Nucleus accumbens (tissue), 56 donors: ENCODE data around the gene PRR14L.
"Not testable (repeated sequence)": the region's sequence is repeated elsewhere in the genome, so short reads cannot be mapped to it uniquely, and the experiment has no call there.

Source experiments
- DNase-seq, 56 donors: peaks; one replicate each; lab custom pipeline; 2025; lab: John Stamatoyannopoulos, UW

Gene PRR14L

DNA sequence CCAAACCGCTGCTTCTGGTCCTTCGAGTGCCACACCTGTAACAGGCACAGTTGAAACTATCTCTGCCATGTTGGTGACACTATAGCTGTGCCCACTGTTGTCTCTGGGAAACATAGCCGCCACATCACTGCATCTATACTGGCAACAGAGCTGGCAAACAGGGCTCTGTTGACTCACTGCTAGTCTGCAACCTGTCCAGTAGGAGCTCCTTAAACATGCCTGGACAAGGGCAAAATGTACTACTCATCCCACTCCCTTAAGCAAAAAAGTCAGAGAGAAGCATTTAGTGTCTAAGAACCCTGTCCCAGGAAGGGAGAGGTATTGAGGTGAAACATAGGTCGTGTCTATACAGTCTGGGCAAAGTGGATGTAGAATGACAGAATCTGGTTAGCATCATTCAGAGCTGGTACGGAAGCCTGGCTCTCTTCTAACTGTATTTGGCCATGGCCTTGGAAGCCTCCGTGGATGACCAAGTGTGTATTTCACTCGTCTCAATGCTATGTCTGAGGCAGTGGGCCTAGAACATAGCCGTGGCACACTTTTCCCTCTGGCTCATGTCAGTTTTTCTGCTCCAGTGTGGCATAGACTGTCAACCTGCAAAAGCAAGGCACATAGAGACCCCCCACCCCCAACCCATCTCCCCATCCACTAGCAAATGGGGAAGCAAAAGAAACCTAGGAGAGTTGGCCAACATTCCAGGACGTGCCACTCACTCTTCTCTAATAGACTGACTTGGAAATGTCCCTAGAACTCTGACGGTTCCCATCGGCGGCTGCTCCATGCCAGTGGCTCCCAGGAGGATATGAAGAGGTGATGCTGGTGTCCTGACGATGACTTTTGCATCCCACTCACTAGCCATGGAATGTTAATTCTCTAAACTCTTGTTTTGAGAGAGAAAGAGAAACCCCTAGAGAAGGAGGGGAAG is 66.5 kb downstream of the PRR14L start:
- DNase-seq: no peak

DNA sequence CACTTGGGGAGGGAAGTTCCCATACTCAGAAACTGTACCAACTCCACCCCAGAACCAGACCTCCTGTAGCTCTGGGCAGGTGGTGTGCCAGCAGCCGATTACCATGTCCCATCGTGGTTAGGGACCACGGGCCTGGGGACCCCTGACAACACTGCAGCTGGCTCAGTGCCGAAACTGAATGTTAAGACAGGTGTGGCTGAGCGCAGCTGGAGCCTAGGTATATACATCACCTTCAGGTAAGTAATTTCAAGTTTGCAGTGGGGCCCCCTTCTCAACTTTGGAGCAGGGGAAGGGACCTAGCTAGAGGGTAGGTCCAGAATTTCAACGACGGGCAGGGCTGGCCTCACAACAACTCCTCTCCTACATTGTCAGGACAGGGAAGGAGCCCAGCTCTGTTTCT is 67.2 kb downstream of the PRR14L start:
- no peak for DNase-seq

DNA sequence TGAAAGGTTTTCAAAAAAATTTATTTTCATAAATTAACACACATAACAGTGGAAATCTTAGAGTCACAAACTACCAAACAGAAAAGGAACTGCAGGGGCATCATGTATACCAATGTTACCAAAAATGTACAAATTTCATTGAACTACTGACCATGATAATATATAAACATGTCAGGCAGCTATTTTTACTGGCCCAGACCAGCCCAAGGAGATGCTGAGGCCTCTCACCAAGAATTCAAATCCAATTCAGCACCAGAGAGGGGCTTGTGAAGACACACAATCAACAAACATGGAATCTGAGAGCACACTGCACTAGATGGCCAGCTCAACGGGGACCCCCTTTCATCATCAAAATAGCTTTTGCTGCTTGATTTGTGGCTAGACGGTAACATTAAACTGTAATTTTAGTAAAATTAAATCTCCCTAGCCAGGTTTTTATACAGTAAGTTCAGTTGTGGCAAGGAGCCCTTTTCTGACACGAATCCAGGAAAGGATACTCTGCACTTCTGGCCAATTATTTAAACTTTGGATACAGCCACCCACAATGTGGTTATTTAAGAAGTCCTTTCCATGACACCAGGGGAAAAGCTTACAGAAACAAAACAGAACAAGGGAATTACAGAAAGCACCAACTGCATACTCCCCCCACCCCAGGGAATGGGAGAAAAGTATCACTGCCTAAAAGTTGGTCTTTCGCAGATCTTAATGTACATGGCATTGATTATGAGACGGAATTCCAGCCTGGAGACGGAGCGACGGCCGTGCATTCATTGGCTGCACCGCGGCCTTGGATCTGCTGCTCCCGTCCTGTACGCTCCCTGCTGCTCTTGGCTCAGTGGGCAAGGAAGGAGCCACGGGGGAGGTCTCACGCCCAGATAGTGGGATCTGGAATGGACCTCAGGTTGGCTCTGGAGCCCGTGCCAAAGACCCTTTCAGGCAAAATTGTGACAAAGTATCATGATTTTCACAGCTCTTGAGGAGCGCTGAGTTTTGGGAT is 68.3 kb downstream of the PRR14L start:
- DNase-seq: no peak

DNA sequence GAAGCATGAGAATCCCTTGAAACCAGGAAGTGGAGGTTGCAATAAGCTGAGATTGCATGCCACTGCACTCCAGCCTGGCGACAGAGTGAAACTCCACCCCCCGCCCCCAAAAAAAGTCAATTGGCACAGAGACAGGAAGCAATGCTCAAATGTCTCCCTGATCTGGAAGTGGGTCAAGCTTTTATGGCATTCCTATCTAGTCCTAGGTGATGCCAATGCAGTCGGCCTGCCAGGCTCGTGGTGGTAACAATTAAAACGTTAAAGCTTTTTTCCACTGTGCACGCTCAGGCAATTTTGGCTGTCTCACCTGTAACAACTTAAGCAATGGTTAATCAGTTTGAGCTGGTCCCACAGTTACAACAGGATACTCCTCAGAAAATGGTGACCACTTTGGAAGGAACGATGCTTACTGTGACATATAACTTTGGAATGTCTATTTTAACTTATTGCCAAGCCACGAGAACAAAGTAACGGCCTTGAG is 69.0 kb downstream of the PRR14L start:
- DNase-seq: no peak

DNA sequence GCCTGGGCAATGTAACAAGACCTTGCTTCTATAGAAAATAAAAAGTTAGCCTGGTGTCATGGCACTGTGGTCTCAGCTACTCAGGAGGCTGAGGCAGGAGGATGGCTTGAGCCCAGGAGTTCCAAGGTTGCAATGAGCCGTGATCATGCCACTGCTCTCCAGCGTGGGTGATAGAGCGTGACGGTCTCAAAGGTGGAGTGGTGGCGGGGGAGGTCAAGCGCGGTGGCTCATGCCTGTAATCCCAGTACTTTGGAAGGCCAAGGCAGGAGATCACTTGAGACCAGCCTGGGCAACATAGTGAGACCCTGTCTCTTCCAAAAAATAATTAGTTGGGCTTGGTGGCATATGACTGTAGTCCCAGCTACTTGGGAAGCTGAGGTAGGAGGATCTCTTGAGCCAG is 71.2 kb downstream of the PRR14L start:
- no peak for DNase-seq

DNA sequence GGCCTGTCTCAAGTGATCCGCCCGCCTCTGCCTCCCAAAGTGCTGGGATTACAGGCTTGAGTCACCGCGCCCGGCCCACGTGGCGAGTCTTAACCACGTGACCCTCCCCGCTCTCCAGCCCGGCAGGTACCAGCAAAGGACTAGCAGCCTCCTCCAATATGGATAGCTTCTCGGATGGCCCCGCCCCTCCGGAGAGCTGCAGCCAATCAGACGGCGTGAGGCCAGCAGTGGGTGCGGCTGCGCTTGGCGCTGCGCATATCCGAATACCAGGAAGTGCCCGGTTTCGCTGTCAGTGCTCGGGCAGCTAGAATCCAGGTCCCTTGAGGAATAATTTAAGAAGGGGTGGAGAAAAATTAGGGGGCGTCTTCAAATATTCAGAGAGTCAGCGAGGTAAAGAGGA is 73.2 kb downstream of the PRR14L start:
- peak; percentile 18 to 96 (median 84) for DNase-seq

DNA sequence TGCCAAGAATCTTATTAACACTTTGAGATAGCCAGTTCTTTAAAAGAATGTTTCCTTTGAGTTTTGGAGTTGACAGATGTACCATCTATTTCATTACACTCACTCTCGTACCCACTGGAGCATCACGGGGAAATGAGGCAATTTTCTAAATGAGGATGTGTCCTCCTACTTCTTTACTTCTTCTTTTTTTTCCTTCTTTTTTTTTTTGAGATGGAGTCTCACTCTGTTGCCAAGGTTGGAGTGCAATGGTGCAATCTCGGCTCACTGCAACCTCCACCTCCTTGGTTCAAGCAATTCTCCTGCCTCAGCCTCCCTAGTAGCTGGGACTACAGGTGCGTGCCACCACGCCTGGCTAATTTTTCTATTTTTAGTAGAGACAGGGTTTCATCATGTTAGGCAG is 75.7 kb downstream of the PRR14L start:
- not testable (repeated sequence) for DNase-seq

DNA sequence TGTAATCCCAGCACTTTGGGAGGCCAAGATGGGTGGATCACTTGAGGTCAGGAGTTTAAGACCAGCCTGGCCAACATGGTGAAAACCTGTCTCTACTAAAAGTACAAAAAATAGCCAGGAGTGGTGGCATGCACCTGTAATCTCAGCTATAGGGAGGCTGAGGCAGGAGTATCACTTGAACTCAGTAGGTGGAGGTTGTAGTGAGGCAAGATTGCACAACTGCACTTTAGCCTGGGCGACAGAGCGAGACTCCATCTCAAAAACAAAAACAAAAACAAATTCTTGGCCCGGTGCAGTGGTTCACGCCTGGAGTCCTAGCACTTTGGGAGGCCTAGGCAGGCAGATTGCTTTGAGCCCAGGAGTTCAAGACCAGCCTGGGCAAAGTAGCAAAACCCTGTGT is 81.1 kb downstream of the PRR14L start:
- DNase-seq: not testable (repeated sequence)

DNA sequence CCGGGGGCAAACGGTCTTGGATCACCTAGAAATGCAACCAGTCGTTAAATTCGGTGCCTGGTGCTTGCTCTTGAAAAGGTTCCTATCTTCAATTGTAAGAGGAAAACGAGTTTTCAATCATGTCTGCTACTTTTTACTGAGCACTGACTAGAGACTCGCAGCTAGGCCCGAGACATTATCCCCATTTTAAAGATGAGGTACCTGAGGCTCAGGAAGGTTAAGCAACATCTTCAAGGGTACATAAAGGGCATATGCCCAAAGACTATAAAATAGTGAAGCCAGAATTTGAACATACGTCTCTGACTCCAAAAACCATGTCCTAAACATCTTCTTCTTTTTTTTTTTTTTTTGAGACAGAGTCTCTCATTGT is 87.3 kb downstream of the PRR14L start:
- DNase-seq: no peak

DNA sequence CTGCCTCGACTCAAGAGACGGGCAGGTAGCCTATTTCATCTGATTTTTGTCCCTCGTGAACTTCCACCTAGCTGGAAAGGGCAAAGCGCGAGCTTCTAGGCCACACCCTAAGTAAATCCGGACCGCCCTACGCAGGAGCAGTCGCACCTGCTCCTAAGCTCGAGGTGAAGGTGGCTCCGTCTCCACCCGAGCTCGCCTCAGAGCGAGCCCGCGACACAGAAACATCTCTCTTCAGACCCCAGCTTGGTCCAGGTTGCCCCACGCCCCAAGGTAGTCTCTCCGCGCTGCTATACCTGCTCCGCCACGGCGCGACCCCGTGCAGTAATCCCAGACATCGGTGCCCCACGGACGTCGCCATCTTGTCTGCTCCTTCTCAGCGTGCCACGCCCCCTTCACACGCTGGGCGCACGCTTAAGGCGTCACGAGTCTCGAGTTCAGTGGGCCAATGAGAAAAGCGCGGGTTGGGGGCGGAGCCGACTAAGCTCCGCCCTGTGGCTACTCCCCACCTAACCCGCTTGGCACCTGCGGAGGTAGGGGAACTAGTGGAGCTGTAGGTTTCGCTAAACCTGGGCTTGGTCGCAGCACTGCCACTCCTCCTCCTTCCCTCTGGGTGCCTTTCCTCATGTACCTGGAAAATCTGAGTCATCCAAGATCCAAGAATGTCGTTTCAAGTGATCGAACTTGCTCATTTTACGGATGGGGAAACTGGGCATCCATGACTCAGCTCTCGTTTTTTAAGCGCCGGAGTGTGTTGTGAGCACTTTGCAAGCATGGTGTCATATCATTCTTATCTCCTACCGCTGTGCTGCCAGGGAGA is 87.9 kb downstream of the PRR14L start, which contains the start of gene PISD:
Gene PISD, minus strand, starts transcription at position 365 of the 817 bp plus-strand sequence. Its CDS starts 7 bp downstream, at position 358.
- peak in 55 of 56 donors; percentile 36 to 96 (median 87) for DNase-seq

DNA sequence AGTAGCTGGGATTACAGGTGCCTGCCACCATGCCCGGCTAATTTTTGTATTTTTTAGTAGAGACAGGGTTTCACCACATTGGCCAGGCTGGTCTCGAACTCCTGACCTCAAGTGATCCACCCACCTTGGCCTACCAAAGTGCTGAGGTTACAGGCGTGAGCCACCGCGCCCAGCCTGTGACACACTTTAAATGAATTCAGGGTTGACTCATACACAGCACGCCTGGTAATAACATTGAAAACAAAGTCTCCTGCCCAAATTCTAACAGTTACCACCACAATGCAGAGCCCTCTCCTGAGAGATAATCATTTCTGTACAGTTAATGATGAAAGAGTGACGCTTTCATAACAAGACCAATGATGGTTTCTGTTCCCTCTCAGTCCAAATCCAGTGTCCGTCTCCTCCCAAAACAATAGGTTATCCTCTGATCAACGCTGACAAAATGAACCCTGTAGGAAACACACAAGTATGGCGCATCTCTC is 89.0 kb downstream of the PRR14L start:
- peak in 5 of 56 donors; percentile 4 to 16 (median 15) for DNase-seq

DNA sequence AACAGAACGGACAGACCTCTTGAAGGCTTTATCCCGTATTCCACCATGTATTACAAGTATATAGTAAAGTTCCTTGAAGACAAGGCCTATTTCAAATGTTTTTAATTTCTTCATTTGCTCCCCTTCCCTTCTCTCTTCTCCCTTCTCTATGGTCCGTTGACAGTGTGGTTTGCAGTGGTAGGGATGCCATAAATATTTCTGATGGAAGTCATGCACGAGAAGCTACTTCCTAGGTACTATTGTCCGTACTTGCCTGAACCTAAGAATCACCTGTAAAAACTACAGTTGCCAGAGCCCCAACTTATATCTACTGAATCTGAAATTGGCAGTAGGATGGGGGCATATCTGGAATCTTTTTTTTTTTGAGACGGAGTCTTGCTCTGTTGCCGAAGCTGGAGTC is 90.7 kb downstream of the PRR14L start:
- no peak for DNase-seq

DNA sequence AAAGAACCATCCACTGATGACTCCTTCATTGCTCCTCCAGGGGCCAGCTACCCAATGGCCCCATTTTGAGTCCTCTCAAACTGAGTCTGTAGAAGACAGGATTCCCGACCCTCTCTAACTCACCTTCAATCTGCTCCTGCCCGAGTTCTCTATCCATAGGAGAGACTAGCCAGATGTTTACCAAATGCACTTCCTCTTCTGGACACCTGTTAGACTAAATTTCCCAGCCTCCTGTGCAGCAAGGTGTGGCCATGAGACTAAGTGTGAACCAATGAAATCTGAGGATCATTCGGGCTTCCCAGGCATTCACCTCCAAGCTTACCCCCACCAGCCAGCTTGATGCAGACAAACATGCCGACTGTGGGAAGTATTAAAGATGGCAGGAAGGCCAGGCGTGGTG is 95.5 kb downstream of the PRR14L start:
- no peak for DNase-seq

DNA sequence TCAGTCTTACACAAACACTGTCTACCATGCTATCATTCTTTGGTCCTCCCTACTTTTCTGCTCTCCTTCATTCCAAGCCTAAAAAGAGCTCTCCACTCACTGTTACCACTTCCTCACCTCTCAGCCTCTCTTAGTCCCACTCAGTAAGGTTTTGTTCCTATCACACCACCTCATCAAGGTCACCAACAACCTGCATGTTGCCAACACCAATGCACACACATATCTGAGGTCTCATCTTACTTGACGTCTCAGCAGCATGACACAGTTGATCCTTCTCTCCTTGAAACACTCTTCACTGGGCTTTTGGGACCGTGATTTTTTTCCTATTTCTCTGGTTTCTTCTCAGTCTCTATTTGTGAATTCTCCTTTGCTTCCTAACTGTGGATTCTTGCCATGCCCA is 96.0 kb downstream of the PRR14L start:
- no peak for DNase-seq

DNA sequence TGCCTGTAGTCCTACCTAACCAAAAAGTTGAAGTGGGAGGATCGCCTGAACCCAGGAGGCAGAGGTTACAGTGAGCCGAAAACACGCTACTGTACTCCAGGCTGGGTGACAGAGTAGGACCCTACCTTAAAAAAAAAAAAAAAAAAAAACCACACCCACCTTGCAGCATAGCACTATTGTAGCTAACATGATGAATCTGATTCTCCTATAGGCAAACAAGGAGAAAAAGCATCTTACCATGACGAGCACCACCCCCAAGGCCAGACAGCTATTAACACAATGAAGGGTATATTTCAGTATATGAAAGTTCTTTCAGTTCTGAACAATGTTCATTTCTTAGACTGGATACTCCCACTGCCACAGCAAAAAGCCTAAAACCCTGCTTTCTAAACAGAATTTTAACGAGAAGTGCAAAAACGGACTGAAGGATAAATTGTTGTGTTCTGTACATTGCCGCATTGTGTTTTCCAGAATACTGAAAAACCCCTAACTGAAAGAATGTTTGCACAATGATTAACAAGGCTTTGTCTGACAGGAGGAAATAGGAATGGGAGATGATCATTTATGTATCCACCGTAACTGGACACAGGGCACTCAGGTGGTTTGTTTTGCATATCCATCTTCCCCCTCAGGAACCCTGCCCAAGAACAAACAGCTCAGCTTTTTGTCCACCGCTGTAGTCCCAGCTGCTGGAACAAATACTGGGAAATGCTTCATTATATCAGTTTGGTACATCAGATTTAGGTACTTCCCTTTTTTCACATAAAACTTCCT is 96.8 kb downstream of the PRR14L start:
- no peak for DNase-seq

DNA sequence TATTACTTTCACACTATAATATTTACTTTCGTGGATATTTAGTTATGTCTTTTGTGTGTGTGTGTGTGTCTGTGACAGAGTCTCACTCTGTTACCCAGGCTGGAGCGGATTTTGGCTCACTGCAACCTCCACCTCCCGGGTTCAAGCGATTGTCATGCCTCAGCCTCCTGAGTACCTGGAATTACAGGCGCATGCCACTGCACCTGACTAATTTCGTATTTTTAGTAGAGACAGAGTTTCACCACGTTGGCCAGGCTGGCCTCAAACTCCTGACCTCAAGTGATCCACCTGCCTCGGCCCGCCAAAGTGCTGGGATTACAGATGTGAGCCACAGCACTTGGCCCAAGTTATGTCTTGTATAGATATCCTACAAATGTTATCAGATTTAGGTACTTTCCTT is 97.8 kb downstream of the PRR14L start:
- no peak for DNase-seq

DNA sequence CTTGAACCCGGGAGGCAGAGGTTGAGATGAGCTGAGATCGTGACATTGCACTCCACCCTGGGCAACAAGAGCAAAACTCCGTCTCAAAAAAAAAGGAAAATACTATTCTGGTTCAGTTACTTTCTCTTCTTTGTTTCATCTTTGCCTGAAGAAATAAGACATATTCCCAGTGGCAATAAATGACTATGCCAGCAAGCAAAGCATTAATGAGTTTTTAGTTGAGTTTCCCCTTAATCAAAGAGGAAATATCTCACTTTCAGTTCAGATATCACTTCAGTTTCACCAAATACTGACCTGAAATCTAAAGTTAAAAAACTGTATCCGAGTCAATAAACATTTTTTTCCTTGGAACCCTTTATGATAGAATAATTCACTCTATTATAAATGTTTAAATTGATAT is 98.3 kb downstream of the PRR14L start:
- DNase-seq: no peak

DNA sequence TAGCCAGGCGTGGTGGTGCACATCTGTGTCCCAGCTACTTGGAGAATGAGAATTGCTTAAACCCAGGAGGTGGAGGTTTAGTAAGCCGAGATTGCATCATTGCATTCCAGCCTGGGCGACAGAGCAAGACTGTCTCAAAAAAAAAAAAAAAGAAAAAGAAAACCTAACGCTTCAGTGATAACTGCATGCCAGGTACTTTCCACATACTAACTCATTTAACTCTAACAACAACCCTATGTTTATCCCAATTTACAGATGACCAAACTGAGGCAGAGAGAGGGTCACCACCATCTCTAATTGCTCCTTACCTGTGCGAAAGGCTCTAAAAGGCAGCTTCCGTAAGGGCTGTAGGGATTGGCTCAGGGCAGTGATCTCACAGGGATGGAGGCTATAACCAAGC is 99.5 kb downstream of the PRR14L start:
- DNase-seq: no peak
